ENCODE measurements around the gene RCVRN.
"Not testable (repeated sequence)": the region's sequence is repeated elsewhere in the genome, so short reads cannot be mapped to it uniquely, and the experiment has no call there.

RCVRN gene

DNA sequence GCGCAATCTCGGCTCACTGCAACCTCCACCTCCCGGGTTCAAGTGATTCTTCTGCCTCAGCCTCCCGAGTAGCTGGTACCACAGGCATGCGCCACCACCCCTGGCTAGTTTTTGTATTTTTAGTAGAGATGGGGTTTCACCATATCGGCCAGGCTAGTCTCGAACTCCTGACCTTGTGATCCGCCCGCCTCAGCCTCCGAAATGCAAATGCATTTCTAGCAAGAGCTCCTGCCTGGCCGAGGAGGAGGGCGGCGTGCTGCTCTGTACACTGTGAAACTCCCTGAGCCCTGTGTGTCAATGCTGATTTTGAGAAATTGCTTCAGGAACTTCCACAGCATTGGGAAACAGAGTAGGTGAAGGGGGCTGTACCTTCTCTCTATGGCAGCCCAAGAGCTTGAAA lies 16.1 kb upstream of the RCVRN start:
- not testable (repeated sequence) for DNase-seq

DNA sequence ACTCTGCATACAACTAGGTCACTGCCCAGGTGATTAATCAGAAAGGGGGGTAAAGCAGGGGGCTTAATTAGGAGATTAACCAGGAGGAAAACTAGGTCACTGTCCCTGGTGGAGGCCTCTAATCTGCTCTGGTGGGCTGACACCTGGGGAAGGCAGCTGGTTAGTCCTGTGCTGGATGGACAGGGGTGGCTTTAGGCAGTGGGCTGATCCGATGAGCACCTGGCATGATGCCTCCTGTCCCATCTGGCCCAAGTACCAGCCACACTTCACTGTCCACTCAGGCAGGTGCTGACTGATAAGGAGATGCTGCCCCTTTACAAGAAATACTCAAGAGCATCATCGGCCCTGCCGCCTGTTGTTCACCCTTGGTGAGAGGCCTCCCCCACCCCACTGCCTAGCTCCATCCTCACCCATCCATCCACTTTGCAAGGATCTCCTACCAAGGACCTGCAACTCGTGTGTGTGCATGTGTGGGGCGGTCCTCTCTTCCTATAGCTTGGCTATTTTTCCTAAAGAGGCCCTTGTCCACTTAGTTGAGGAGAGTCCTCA lies 13.8 kb upstream of the RCVRN start:
- no peak for DNase-seq

- no peak for DNase-seq
These were observed 13.3 kb upstream of the RCVRN start for GRCh38 chr17:9918352-9918751.

DNA sequence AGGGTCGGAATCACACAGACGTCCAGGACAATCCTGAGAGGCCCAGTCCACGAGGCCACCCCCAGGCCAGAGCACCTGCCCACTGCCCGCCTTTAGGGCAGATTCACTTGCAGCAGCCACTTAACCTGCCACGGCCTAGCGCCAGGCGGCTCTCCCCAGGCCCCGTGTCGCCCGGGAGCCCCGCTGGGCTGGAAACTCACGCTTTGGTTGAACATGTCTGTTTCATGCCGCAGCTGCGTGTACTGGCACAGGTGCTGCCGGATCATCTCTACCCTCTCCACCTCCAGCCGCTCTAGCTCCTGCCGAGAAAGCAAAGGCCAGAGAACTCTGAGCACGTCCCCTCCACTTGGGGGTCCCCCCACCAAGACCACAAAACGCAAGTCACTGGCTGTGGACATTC lies 12.7 kb upstream of the RCVRN start:
- no peak for DNase-seq

DNA sequence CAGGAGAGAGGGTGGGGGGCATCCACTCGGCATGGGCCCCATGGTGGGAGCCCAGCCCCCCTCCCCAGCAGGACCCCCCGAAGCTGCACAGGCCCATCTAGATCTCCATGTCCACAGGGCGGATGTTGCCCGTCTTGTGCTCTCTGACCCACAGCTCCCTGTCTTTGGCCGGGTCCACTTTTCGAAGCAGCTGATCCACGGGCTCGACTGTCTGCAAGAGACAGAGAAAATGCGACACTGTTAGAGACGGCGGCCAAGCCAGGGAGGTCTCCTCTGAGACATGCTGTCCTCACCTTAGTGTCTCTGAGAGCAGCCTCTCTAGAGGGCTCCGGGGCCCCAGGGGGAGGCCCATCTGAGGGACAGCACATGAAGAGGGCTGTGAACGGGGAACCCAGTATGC lies 12.1 kb upstream of the RCVRN start:
- no peak for DNase-seq

DNA sequence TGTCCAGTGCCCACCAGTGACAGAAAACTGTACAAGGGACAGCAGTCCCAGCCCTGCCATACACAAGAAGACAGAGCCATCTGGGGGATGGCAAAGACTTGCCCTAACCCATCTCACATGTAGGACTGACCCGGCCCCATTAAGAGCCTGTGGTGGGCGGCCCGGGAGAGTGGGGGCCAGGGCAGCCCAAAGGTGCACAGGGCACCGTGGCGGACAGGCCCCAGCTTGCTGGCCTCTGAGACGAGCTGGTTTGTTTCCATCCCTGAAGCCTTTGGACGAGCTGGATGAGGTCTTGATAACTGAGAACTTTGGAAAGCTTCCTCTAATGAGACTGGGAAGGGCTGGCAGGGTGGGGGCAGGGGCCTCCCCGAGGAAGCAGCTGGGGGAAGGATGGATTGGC lies 11.0 kb upstream of the RCVRN start:
- DNase-seq = no peak

DNA sequence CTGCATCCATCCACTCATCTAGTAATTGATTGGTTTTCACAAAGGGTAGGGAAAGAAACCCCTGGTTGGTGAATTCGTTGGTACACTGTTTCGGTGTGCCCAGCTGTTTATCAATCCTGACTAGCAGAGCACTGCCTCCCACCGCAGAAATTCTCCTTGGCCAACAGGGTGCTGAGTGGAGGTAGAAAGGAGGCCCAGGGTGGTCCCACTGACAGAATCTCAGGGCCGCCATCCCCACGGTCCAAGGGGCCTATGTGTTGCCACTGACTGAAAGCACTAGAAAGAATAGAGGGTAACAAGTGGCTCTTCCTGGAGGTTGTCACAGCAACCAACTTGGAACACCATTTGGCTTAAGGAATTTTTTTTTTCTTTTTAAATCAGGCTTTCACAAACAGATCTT lies 8.4 kb upstream of the RCVRN start:
- no peak for DNase-seq

DNA sequence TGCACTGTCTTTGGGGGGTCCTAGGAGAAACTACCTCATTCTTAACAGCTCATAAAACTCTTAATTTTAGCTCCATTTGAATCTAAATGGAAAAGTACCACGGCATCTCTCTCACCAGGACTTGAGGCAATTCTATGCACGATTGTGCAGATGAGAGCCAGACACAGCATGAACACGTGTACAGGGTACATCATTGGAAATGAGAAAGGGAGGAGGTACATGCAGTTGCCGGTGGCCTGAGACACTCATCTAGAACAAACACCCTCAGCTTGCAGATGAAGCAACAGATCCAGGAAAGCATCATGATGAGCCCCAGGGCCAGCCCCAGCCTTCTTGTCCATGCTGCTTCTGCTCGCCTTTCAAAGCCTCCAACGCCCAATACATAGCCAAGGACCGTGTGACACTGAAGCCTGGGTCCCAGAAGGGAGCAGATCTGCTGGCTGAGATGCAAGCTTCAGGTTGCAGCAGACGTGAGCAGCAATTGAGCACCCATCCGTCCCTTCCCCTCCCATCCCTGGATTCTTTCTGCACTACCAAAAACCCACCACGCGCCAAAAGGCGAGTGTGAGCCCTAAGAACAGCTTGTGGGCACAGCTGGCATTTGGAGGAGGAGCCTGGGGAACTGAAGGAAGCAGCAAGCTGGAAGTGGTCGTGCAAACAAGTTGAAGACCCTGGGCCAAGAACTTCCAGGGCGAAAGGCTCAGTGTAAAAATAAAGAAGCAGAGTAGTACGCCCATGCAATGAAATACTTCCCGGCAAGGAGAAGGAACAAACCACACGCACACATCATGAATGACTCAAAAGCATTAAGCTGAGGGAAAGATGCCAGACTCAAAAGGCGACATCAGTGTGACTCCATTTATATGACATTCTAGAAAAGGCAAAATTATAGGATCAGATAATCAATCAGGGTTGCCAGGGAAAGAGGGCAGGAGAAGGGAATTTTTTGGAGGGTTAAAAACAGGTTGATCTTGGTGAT lies 7.3 kb upstream of the RCVRN start:
- no peak for DNase-seq

DNA sequence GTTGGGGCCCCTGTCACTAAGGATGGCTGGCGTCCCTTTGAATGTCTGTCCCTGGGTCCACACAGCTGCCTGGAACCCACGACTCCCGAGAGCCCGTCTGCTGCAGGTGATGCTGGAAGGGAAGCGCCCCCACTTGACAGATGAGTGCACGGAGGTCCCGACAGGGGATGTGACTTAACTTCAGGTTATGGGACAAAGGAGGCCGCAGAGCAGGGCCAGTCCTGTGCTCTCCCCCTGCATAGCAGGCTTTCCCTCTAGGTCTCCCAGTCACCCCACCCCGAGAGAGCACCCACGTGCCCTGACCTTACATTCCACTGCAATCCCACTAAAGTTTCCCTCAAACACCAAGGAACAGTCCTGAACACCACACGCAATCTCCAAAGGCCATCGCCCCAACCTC lies 6.0 kb upstream of the RCVRN start:
- DNase-seq = no peak

DNA sequence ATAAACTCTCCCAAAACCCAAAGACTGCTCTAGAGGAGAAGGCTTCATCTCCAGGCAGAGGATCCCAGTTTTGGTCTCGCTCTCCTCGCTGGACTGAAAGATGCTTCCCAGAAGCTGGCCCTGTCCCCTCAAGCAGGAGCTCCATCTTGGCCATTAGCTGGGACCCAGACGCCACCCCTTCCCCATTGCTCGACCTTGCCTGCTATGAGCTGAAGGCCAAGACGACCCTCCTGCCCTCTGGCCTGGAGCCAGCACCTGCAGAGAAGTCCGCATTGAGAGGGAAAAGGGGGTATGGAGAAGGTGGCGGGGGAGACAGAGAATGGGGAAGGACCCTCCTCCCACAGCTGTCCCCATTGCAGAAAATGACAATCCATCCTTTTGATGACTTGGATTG lies 3.6 kb upstream of the RCVRN start:
- no peak for DNase-seq

DNA sequence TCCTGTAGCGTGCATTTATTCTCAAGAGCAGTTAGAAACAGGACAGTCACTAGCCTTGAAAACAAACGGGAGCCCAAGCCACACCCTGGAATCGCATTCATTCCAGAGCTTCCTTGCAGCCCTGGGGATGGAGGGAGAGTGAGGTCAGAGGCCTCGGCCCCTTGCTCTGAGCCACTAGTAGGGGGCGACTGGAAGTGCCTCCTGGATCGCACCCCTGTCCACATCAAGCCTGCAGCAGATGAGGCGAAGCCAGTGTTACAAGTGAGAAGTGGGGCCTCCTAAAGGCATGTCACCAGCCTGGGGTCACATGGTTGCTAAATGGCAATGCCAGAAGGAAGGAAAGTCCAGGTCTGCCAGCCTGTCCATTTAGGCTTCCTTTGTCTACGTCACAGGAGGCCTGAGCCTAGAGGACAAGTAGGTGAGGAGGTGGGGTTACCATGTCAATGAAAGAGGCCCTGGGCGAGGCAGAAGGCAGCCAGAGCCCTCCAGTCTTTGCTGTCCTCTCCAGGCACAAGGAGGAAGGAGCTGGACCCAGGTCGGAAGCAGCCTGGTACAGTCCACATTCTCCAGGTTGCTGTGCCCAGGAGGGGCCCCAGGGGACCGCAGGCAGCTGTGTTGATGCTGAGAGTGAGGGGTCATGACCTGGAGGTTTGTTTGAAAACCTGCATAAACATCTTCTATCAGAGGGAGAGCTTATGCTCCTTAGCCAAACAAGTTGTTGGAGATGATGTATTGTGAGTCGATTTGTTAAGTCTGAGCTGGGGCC lies 3.0 kb upstream of the RCVRN start:
- DNase-seq = no peak

DNA sequence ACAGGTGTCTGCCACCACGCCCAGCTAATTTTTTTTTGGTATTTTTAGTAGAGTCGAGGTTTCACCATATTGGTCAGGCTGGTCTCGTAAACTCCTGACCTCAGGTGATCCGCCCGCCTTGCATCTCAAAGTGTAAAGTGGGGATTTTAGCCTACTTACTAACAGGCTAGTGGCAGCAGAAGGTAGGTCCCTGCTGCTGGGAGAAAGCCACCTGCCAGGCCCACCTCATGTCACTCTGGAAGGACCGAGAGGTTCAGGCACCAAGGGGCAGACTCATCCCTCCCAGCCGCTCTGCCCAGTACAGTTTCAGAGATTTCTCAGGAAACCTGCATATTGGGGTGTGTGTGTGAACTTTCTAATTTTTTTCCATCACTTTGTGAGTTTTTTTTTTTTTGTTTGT lies 2.1 kb upstream of the RCVRN start:
- no peak for DNase-seq

- no peak for DNase-seq
These were observed 1.5 kb upstream of the RCVRN start for GRCh38 chr17:9906616-9907015.

GRCh38 chr17:9905902-9906301 lies 831 bp upstream of the RCVRN start:
- no peak for DNase-seq

- no peak for DNase-seq
These were observed 594 bp downstream of the RCVRN start for GRCh38 chr17:9904277-9905077.

DNA sequence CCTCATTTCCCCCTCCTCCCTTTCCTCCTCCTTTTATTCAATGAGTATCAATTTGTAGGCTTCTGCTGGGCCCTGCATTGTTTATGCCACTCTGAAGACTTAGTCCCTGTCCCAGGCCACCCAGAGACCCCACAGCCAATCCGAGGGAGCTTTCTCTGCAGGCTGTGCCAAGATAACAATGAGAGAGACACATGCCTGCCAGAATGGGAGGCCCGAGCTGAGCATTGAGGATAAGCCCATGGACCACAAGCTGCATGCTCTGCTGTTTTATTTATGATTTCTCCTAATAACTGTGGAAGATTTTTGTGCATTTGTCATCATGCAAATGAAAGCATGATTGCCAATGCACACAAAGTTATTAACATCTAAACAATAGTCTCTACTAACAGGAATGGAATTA lies 3.0 kb downstream of the RCVRN start:
- no peak for DNase-seq

DNA sequence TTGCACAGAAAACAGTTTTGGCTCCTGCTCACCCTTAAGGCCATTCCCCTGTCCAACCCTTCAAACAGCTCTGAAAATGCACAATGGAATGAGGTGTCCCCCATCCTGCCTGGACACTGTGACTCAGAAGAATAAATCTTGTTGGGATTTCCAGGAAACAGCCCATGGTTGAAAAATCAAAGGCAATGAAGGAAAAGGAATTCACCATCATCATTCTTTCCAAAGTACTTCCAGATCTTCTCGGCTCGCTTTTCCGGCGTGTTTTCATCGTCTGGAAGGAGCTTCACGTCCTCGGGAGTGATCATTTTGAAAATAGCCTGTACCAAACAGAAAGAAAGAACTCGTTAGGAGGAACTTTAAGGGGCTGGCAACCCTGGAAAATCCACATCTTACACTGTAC lies 4.3 kb downstream of the RCVRN start:
- DNase-seq = no peak

DNA sequence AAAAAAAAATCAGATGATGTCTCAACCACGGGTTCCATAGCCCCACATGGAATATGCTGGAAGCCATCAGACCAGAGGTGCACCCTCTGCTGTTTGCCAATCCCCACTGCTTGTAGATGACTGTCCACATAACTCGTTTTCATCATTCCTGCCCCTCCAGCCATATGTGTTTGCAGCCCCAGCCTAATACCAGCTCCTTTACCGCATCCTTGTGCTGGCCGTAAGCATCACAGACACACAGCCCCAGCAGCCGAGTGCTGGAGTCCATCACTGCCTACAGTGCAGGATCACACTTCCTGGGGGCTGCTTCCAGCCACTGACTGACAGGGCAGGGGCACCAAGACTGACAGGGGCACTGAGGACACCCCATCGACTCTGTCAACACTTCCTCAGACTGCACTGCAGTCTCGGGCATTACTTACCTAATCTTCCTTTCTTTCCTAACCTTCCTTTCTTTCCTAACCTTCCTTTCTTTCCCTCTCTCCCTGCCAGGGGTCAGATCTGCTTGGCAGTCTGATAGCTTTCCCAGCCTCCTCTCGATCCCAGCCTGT lies 5.0 kb downstream of the RCVRN start:
- DNase-seq = no peak

- no peak for DNase-seq
These were observed 5.6 kb downstream of the RCVRN start for GRCh38 chr17:9899280-9900043.

DNA sequence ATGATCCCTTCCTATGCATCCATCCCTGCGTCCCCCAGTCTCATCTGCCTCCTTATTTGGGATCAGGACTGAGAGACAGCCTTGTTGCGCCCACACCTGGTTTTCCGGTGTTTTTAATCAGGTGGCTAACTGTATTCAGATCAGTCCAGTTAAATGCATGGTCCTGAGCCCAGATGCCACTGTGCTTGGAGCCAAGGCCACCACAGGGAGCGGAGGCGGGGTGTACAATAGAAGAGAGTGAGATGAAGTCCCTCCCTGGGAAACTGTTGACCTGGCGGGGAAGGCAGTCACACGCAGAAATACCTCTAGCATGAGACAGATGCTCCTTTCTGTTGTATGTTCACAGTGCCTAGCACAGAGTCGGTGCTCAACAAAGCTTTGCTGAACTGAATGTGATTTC lies 6.3 kb downstream of the RCVRN start:
- DNase-seq = no peak

DNA sequence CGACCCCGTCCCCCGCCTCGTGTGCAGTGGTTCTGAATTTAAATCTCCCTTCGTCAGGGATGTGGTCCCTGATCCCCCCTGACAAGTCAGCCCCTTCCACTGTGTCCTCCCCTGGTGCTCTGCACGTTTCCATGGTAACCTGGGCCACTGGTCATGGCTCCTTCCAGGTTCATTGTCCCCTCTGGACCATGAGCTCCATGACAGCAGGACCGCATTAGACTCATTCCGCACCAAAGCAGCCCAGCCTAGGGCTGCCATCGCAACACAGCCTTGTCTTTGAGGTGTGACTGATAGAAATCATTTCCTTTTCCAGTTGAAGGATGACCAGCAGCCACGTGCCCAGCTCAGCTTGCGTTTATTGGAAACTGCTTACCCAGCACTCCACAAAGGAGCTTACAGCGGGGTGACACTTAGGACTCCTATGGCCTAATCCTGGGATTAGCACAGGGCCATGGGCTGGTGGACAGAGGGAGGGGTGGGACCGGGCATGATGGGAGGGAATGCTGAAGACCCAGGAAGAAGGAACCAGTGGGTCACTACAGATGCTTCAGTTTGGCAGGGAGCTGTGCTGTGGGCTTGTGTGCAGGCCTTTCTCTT lies 7.6 kb downstream of the RCVRN start:
- no peak for DNase-seq

DNA sequence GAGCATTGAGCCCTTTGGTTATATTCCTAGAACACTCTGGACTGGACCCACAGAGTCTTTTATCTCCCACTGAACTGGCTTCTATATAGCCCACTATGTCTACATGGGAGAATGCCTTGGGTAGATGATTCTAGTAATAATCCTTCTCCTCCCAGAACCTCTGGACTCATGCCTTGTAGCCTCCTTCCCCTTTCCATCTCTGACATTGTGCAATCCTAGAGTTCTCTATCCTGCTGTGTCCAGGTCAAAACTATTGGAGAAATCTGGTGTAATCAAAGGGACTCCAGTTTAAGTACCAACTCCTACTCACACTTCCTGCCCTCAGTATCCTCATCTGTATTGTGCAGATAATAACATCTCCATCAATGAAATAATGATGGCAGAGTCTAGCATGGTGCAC lies 9.1 kb downstream of the RCVRN start:
- DNase-seq = no peak

Data from NCI-H2227 treated with DMSO at 0.1 percent for 48 hours (cell line).